K562 (cell line): ENCODE measurements around the gene DKC1. TPM values are rescaled to one million over a fixed set of nuclear protein-coding genes. Genes with fewer than 3 reads are reported as not detected.

Experiments used
- DACH1 ChIP-seq: fragments of 450-650 bp; IDR thresholded peaks from 2 replicates; pipeline ENCODE4 v1.6.1; 2018; ENCODE audit not compliant: partially characterized antibody
- EP300 ChIP-seq: IDR thresholded peaks from 2 replicates; pipeline ENCODE4 v1.6.1; 2012; ENCODE audit warnings: low read length, improper control_type of control experiment
- HDGF ChIP-seq: fragments of 450-650 bp; IDR thresholded peaks from 2 replicates; pipeline ENCODE4 v1.6.1; 2016
- HMG20B ChIP-seq: fragments of 250-450 bp; sonication (Bioruptor Pico); IDR thresholded peaks from 2 replicates; pipeline ENCODE4 v1.5.0; 2021; ENCODE audit warnings: mild to moderate bottlenecking
- MAFF ChIP-seq: IDR thresholded peaks from 2 replicates; pipeline ENCODE4 v1.6.1; 2012; ENCODE audit warnings: low read length, improper control_type of control experiment
- NFIX ChIP-seq: fragments of 250-450 bp; sonication (Bioruptor Pico); IDR thresholded peaks from 2 replicates; pipeline ENCODE4 v1.4.0; 2020; ENCODE audit warnings: low read depth, mild to moderate bottlenecking, moderate library complexity
- NR2C2 ChIP-seq, 2 experiments: fragments of 200-800 bp in 1 of 2; sonication (Bioruptor generic) in 1 of 2; sonication (generic) in 1 of 2; formaldehyde crosslinking in 1 of 2; IDR thresholded peaks; 2 replicates each; pipeline versions ENCODE4 v1.6.1 to v1.8.0; 2016 to 2022; ENCODE audit warnings: mild to moderate bottlenecking in 1 of 2, missing compliant biosample characterization in 1 of 2, missing genetic modification characterization in 1 of 2, missing genetic modification reagents in 1 of 2
- SIX5 ChIP-seq, 2 experiments: IDR thresholded peaks; 2 replicates each; pipeline ENCODE4 v1.6.1; 2011; ENCODE audit warnings: low read length in 2 of 2, borderline replicate concordance in 1 of 2, low read depth in 1 of 2, mild to moderate bottlenecking in 1 of 2, moderate library complexity in 1 of 2; ENCODE audit not compliant: insufficient read depth in 1 of 2
- SP1 ChIP-seq: sonication (generic); formaldehyde crosslinking; IDR thresholded peaks from 2 replicates; pipeline ENCODE4 v1.8.1; 2022; ENCODE audit warnings: mild to moderate bottlenecking, missing genetic modification reagents
- SRSF7 ChIP-seq: fragments of 200-400 bp; formaldehyde crosslinking; optimal IDR thresholded peaks from 2 replicates; pipeline ENCODE3; 2017; ENCODE audit warnings: mild to moderate bottlenecking, low read depth, low read length
- ZBTB40 ChIP-seq, 2 experiments: fragments of 450-650 bp in 1 of 2; sonication (generic) in 1 of 2; formaldehyde crosslinking in 1 of 2; IDR thresholded peaks; 2 replicates each; pipeline versions ENCODE4 v1.7.1 to v1.9.0; 2016 to 2022; ENCODE audit warnings: inconsistent platforms in 1 of 2, mild to moderate bottlenecking in 1 of 2, missing genetic modification reagents in 1 of 2
- ZNF592 ChIP-seq: fragments of 450-650 bp; IDR thresholded peaks from 2 replicates; pipeline ENCODE4 v1.6.1; 2017; ENCODE audit warnings: antibody characterized with exemption, mild to moderate bottlenecking
- ZNF699 ChIP-seq: fragments of 250-450 bp; sonication (Bioruptor Pico); IDR thresholded peaks from 2 replicates; pipeline ENCODE4 v1.8.0; 2021; ENCODE audit warnings: mild to moderate bottlenecking, moderate library complexity; ENCODE audit not compliant: insufficient replicate concordance
- polyA plus RNA-seq, 8 experiments: library from polyadenylated mRNA; depleted of rRNA in 4 of 8; stranded (reverse) in 5 of 8; unstranded in 3 of 8; fragments of >200 nt; fragmentation: Nextera tagmentation in 2 of 8; fragmentation: Illumina TruSeq in 1 of 8; extraction: Ambion mirVana in 2 of 8; extraction: Trizol in 1 of 8; gene quantifications; 2 replicates each; pipeline versions ENCODE4 v1.2.1 to v1.2.3, GENCODE V29; 2011 to 2014; ENCODE audit warnings: inconsistent platforms in 1 of 8, missing spikeins in 1 of 8
- total RNA-seq, 7 experiments: library from RNA; depleted of rRNA in 6 of 7; stranded (reverse); fragments of >200 nt in 6 of 7; fragmentation: Illumina TruSeq in 2 of 7; extraction: Trizol in 2 of 7; gene quantifications; 2 replicates each; pipeline versions ENCODE4 v1.2.1 to v1.2.3, GENCODE V29; 2011 to 2021; ENCODE audit warnings: low replicate concordance in 1 of 7

The DKC1 gene
- total and polyA plus RNA-seq, 9 of the 15 experiments (the other 6 are each of a cell fraction or from before 2014, with no cell fraction given) = 205 to 313 (median 219) TPM

DNA sequence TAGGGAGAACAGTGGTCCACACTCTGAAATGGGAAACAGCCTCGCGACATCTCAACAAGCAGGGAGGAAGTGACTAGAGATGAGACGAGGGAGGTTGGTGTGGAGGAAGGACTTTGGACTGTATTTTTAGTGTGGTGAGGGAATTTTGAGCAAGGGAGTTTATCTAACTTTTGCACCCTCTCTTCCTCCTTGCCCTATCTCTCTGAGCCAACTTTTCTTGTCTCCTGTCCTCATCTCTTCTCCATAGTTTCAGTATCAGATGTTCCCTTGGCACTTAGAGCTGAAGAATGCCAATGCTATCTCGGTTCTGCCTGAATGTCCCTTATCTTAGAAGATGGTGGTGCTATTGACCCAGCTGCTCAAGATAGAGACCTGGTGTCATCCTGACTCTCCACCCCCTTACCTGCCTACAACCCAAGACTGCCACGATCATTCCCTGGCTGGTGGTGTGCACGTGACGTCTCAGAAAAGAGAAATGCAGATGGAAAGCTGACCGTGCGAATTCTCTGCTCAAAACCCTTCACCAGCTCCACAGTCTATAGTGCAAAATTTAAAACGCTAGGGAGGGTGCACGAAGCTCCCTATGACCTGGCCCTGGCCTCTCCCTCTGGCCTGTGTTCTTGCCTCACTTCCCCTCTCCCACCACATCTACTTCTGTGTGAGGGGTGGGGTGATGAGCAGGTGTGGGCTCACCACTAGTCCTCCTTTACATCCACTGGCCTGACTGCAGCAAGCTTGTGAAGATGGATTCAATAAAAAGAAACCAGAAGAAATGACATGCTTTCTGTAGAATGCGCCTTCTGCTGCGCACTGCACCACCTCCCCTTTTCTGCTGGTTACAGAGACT is 21.7 kb downstream of the DKC1 start (continued):
- no peak for TF ChIP-seq ZNF699 (CRISPR knock-in tag)
- TF ChIP-seq EP300 = peak; percentile 53; the same call in 1 of the 2 replicates
- TF ChIP-seq ZBTB40 (IDR thresholded peaks at IDR 0.05) = no peak
- TF ChIP-seq ZBTB40 (CRISPR knock-in tag; IDR thresholded peaks at IDR 0.05) = no peak
- 0 out of 2 replicates have a peak, but pooled peaks have one; percentile 26 for TF ChIP-seq MAFF
- TF ChIP-seq HMG20B = no peak
- no peak for TF ChIP-seq NFIX (CRISPR knock-in tag)
- no peak for TF ChIP-seq DACH1
- TF ChIP-seq ZNF592 = 0 out of 2 replicates have a peak, but pooled peaks have one; percentile 57
- no peak for TF ChIP-seq SRSF7
- TF ChIP-seq HDGF = no peak
- TF ChIP-seq SP1 (CRISPR knock-in tag) = peak; percentile 28; the same call in 1 of the 2 replicates
- no peak for TF ChIP-seq NR2C2 (CRISPR knock-in tag; IDR thresholded peaks at IDR 0.05)
- TF ChIP-seq NR2C2 (tag; IDR thresholded peaks at IDR 0.05) = no peak
- no peak for TF ChIP-seq SIX5 (IDR thresholded peaks at IDR 0.05; ENCODE audit: borderline replicate concordance in 1 of 2, insufficient read depth in 1 of 2, low read depth in 1 of 2, low read length in 2 of 2)
